OCI-LY1 (cell line): ENCODE data around the gene TBC1D7.

Source experiments
- H2AFZ ChIP-seq: fragments of 200-600 bp; sonication (generic), shearing (Covaris generic); 2 replicates; pipeline ENCODE4 v1.6.0; 2014; ENCODE audit warnings: antibody characterized with exemption, mild to moderate bottlenecking, low read length
- H3F3A ChIP-seq: fragments of 200-600 bp; sonication (generic), shearing (Covaris generic); 2 replicates; pipeline ENCODE4 v1.6.0; 2014; ENCODE audit warnings: mild to moderate bottlenecking, antibody characterized with exemption, low read length, moderate library complexity; ENCODE audit not compliant: insufficient read depth
- H3K27ac ChIP-seq: fragments of 200-600 bp; sonication (generic); 2 replicates; pipeline ENCODE4 v1.5.1; 2014; ENCODE audit warnings: low read length, mixed run types, mild to moderate bottlenecking, low read depth; ENCODE audit not compliant: poor library complexity, severe bottlenecking
- H3K27me3 ChIP-seq: fragments of 200-600 bp; sonication (generic); 2 replicates; pipeline ENCODE4 v1.6.0; 2014; ENCODE audit warnings: antibody characterized with exemption, mild to moderate bottlenecking, low read length, moderate library complexity; ENCODE audit not compliant: insufficient read depth
- H3K36me3 ChIP-seq: fragments of 200-600 bp; sonication (generic); 2 replicates; pipeline ENCODE4 v1.6.1; 2014; ENCODE audit warnings: mild to moderate bottlenecking, antibody characterized with exemption, low read length, moderate library complexity, mixed read lengths; ENCODE audit not compliant: insufficient read depth
- H3K4me1 ChIP-seq: fragments of 200-600 bp; sonication (generic); 2 replicates; pipeline ENCODE4 v1.5.1; 2014; ENCODE audit warnings: mild to moderate bottlenecking, low read length, moderate library complexity; ENCODE audit not compliant: insufficient read depth, severe bottlenecking
- H3K4me2 ChIP-seq: fragments of 200-600 bp; sonication (generic), shearing (Covaris generic); 2 replicates; pipeline ENCODE4 v1.6.1; 2014; ENCODE audit warnings: low read length
- H3K4me3 ChIP-seq: fragments of 200-600 bp; sonication (generic); 2 replicates; pipeline ENCODE4 v1.5.1; 2014; ENCODE audit warnings: low read length, low read depth, mild to moderate bottlenecking, mixed read lengths; ENCODE audit not compliant: poor library complexity, severe bottlenecking
- H3K79me2 ChIP-seq: fragments of 200-600 bp; shearing (Covaris generic); 2 replicates; pipeline ENCODE4 v1.6.1; 2016; ENCODE audit warnings: mixed run types, low read length, mixed read lengths; ENCODE audit not compliant: insufficient read depth
- H3K9ac ChIP-seq: fragments of 200-600 bp; sonication (generic), shearing (Covaris generic); 2 replicates; pipeline ENCODE4 v1.6.1; 2014; ENCODE audit warnings: mild to moderate bottlenecking, low read length, mixed read lengths
- H3K9me2 ChIP-seq: fragments of 200-600 bp; sonication (generic), shearing (Covaris generic); 2 replicates; pipeline ENCODE4 v1.6.1; 2014; ENCODE audit warnings: low read depth, mild to moderate bottlenecking, low read length, mixed read lengths
- H3K9me3 ChIP-seq: fragments of 200-600 bp; shearing (Covaris generic); 2 replicates; pipeline ENCODE4 v1.6.1; 2014; ENCODE audit warnings: low read length, mixed read lengths
- H4K20me1 ChIP-seq: fragments of 200-600 bp; sonication (generic), shearing (Covaris generic); 2 replicates; pipeline ENCODE4 v1.6.0; 2016; ENCODE audit warnings: mild to moderate bottlenecking, low read length; ENCODE audit not compliant: insufficient read depth
- CTCF ChIP-seq: fragments of 200-600 bp; sonication (generic), shearing (Covaris generic); IDR thresholded peaks from 2 replicates; pipeline ENCODE4 v1.5.1; 2017; ENCODE audit warnings: mild to moderate bottlenecking, antibody characterized with exemption, low read length, moderate library complexity, mixed read lengths
- EZH2 ChIP-seq: fragments of 200-600 bp; sonication (generic), shearing (Covaris generic); IDR thresholded peaks from 2 replicates; pipeline ENCODE4 v1.8.0; 2017; ENCODE audit warnings: borderline replicate concordance, mixed run types, mild to moderate bottlenecking, antibody characterized with exemption, low read length, moderate library complexity, mixed read lengths

The TBC1D7 gene

GRCh38 chr6:13368731-13369115 is 40.4 kb upstream of the TBC1D7 start:
- Histone ChIP-seq H3K27ac (no peak overlapping the region), H3K36me3 (peaks cover 12% of the 10 kb centered on the region), H3K4me3 (no peak overlapping the region), H3K9ac (no peak overlapping the region), H3K9me2 (no peaks in the 10 kb centered on the region), H3K4me2 (no peak overlapping the region), H3K27me3 (no peaks in the 10 kb centered on the region), H3K4me1 (no peaks in the 10 kb centered on the region), H3F3A (no peaks in the 10 kb centered on the region), H4K20me1 (no peaks in the 10 kb centered on the region), H3K79me2 (no peaks in the 10 kb centered on the region), H2AFZ (no peak overlapping the region), H3K9me3 (no peaks in the 10 kb centered on the region)
- no peak for TF ChIP-seq CTCF
- TF ChIP-seq EZH2, result no peak

- H3F3A ChIP-seq, result no peaks in the 10 kb centered on the region
- no peak overlapping the region for H3K27ac ChIP-seq
- no peaks in the 10 kb centered on the region for H4K20me1 ChIP-seq
- no peaks in the 10 kb centered on the region for H3K27me3 ChIP-seq
- no peak overlapping the region for H2AFZ ChIP-seq
- TF ChIP-seq EZH2 (no peak), CTCF (no peak)
- H3K9me2 ChIP-seq, result no peaks in the 10 kb centered on the region
- no peak overlapping the region for H3K4me3 ChIP-seq
- H3K4me2 ChIP-seq, result no peak overlapping the region
- H3K9ac ChIP-seq, result no peak overlapping the region
- no peaks in the 10 kb centered on the region for H3K4me1 ChIP-seq
- H3K36me3 ChIP-seq, result peaks cover 12% of the 10 kb centered on the region
- no peaks in the 10 kb centered on the region for H3K79me2 ChIP-seq
- H3K9me3 ChIP-seq, result no peaks in the 10 kb centered on the region
Measured at GRCh38 chr6:13368079-13368730, 39.9 kb upstream of the TBC1D7 start.

GRCh38 chr6:13367396-13367795 is 39.1 kb upstream of the TBC1D7 start:
- H4K20me1 ChIP-seq, result no peaks in the 10 kb centered on the region
- H3K27ac ChIP-seq, result no peak overlapping the region
- H3K36me3 ChIP-seq, result peaks cover 12% of the 10 kb centered on the region
- H3K4me3 ChIP-seq, result no peak overlapping the region
- no peaks in the 10 kb centered on the region for H3F3A ChIP-seq
- H3K79me2 ChIP-seq, result no peaks in the 10 kb centered on the region
- no peak overlapping the region for H2AFZ ChIP-seq
- no peaks in the 10 kb centered on the region for H3K9me3 ChIP-seq
- no peak for TF ChIP-seq EZH2
- TF ChIP-seq CTCF, result no peak
- H3K27me3 ChIP-seq, result no peaks in the 10 kb centered on the region
- no peak overlapping the region for H3K9ac ChIP-seq
- H3K4me1 ChIP-seq, result no peaks in the 10 kb centered on the region
- no peak overlapping the region for H3K4me2 ChIP-seq
- H3K9me2 ChIP-seq, result no peaks in the 10 kb centered on the region
